ENCODE measurements around the gene GPC3.

- no peak for TF ChIP-seq CTCF (conservative IDR thresholded peaks at IDR 0.05)
- TF ChIP-seq ZFX (IDR thresholded peaks at IDR 0.05) = no peak
Measured at GRCh38 chrX:133636009-133636408, 349.4 kb downstream of the GPC3 start.

Measured in C4-2B (cell line).